HEK293T (cell line): ENCODE data around the gene FOXL1.

Experiments used
- ARNT ChIP-seq: fragments of 450-650 bp; IDR thresholded peaks from 2 replicates; pipeline ENCODE4 v1.6.1; 2017; ENCODE audit warnings: mild to moderate bottlenecking
- BHLHE40 ChIP-seq: fragments of 450-650 bp; IDR thresholded peaks from 2 replicates; pipeline ENCODE4 v1.6.1; 2016; ENCODE audit warnings: mild to moderate bottlenecking, moderate library complexity, borderline replicate concordance
- ELF4 ChIP-seq: fragments of 450-650 bp; IDR thresholded peaks from 2 replicates; pipeline ENCODE4 v1.6.1; 2017; ENCODE audit warnings: antibody characterized with exemption
- FOXA1 ChIP-seq: fragments of 450-650 bp; IDR thresholded peaks from 2 replicates; pipeline ENCODE4 v1.6.1; 2016; ENCODE audit warnings: mild to moderate bottlenecking
- FOXM1 ChIP-seq: fragments of 450-650 bp; IDR thresholded peaks from 2 replicates; pipeline ENCODE4 v1.6.1; 2017; ENCODE audit warnings: mild to moderate bottlenecking, borderline replicate concordance
- HDGF ChIP-seq: fragments of 450-650 bp; IDR thresholded peaks from 2 replicates; pipeline ENCODE4 v1.6.1; 2017; ENCODE audit warnings: antibody characterized with exemption, borderline replicate concordance
- LEF1 ChIP-seq: fragments of 450-650 bp; IDR thresholded peaks from 2 replicates; pipeline ENCODE4 v1.6.1; 2017; ENCODE audit warnings: mild to moderate bottlenecking, borderline replicate concordance
- SP1 ChIP-seq: fragments of 450-650 bp; IDR thresholded peaks from 2 replicates; pipeline ENCODE4 v1.6.1; 2017
- SUZ12 ChIP-seq: fragments of 450-650 bp; IDR thresholded peaks from 2 replicates; pipeline ENCODE4 v1.6.1; 2016; ENCODE audit warnings: mild to moderate bottlenecking
- TARDBP ChIP-seq: fragments of 450-650 bp; IDR thresholded peaks from 2 replicates; pipeline ENCODE4 v1.6.1; 2016
- ZNF384 ChIP-seq: fragments of 450-650 bp; IDR thresholded peaks from 2 replicates; pipeline ENCODE4 v1.6.1; 2016
- TF ChIP-seq, protein P1 (sequence below): fragments of 450-650 bp; IDR thresholded peaks from 2 replicates; pipeline ENCODE4 v1.6.1; 2016

DNA sequence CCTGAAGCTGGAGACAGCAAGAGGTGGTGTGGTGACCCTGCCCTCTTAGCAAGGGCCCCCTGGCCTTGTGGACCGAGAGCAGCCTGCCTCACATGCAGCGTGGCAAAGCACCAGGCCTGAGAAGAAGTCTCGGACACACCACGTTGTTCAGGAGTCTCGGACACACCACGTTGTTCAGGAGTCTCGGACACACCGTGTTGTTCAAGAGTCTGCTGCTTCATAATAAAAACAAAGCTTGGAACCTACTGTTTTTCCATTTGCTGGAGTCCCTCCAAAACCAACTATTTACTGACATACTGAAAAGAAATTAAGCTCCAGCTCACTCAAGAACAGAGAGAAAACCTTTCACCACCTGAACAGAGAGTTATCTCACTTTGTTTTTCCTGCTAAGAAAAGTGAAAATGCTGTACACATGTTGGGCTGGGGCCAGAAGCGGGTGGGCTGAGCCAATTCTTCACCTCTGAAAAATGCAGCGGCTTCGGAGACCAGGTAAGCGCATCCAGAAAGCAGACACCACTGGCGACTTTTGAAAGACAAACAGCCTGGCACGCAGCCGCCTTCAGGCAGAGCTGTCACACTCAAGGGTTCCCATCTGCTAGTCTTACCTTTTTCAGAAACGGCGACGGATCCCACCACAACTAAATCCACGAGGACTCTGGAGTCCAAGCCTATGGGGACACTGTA is 32.3 kb upstream of the FOXL1 start:
- no peak for TF ChIP-seq SP1
- TF ChIP-seq ELF4: no peak
- TF ChIP-seq FOXM1: no peak
- no peak for TF ChIP-seq SUZ12
- no peak for TF ChIP-seq BHLHE40
- no peak for TF ChIP-seq LEF1
- TF ChIP-seq ZNF384: no peak
- no peak for TF ChIP-seq HDGF
- no peak for TF ChIP-seq ARNT
- TF ChIP-seq TARDBP: no peak
- no peak for TF ChIP-seq FOXA1
- TF ChIP-seq, protein P1, sequence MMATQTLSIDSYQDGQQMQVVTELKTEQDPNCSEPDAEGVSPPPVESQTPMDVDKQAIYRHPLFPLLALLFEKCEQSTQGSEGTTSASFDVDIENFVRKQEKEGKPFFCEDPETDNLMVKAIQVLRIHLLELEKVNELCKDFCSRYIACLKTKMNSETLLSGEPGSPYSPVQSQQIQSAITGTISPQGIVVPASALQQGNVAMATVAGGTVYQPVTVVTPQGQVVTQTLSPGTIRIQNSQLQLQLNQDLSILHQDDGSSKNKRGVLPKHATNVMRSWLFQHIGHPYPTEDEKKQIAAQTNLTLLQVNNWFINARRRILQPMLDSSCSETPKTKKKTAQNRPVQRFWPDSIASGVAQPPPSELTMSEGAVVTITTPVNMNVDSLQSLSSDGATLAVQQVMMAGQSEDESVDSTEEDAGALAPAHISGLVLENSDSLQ: no peak
